ENCODE measurements around the gene IL17RC.

Gene IL17RC

GRCh38 chr3:9942934-9943690 is 26.2 kb downstream of the IL17RC start:
- TF ChIP-seq, protein P1, sequence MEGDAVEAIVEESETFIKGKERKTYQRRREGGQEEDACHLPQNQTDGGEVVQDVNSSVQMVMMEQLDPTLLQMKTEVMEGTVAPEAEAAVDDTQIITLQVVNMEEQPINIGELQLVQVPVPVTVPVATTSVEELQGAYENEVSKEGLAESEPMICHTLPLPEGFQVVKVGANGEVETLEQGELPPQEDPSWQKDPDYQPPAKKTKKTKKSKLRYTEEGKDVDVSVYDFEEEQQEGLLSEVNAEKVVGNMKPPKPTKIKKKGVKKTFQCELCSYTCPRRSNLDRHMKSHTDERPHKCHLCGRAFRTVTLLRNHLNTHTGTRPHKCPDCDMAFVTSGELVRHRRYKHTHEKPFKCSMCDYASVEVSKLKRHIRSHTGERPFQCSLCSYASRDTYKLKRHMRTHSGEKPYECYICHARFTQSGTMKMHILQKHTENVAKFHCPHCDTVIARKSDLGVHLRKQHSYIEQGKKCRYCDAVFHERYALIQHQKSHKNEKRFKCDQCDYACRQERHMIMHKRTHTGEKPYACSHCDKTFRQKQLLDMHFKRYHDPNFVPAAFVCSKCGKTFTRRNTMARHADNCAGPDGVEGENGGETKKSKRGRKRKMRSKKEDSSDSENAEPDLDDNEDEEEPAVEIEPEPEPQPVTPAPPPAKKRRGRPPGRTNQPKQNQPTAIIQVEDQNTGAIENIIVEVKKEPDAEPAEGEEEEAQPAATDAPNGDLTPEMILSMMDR (IDR thresholded peaks at IDR 0.05; ENCODE audit: control extremely low read depth, extremely low read depth, low read depth, missing control alignments), result no peak
- DNase-seq (ENCODE audit: extremely low spot score), result no peak
- CTCF ChIA-PET, result interaction anchor here (0.6 to 1.8 kb wide), 3 partner anchors 9 to 10 kb away, joined by 3 to 7 read pairs (median 6); partner anchors contain the start of gene CRELD1
- POLR2A ChIA-PET, result interaction anchor here (0.5 to 2.0 kb wide), 2 partner anchors 10 to 73 kb away, joined by 5 to 10 read pairs; partner anchors contain the start of gene CRELD1

DNA sequence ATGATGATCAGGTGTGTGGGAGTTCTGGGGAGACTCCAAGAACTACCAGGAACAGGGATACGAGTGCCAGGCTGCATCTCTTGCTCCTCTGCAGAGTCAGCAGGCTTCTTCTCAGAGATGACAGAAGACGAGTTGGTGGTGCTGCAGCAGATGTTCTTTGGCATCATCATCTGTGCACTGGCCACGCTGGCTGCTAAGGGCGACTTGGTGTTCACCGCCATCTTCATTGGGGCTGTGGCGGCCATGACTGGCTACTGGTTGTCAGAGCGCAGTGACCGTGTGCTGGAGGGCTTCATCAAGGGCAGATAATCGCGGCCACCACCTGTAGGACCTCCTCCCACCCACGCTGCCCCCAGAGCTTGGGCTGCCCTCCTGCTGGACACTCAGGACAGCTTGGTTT is 27.4 kb downstream of the IL17RC start:
- CTCF ChIA-PET, result interaction anchor here (1.1 to 1.8 kb wide), 3 partner anchors 9 to 15 kb away, joined by 3 to 7 read pairs (median 3); partner anchors contain the start of gene CRELD1
- TF ChIP-seq, protein P1 (IDR thresholded peaks at IDR 0.05; ENCODE audit: control extremely low read depth, extremely low read depth, low read depth, missing control alignments), result no peak
- DNase-seq (ENCODE audit: extremely low spot score), result no peak
- POLR2A ChIA-PET, result interaction anchor here (0.6 kb wide), 1 partner anchor 32 kb away, joined by 4 read pairs; no protein-coding TSS in a partner anchor

DNA sequence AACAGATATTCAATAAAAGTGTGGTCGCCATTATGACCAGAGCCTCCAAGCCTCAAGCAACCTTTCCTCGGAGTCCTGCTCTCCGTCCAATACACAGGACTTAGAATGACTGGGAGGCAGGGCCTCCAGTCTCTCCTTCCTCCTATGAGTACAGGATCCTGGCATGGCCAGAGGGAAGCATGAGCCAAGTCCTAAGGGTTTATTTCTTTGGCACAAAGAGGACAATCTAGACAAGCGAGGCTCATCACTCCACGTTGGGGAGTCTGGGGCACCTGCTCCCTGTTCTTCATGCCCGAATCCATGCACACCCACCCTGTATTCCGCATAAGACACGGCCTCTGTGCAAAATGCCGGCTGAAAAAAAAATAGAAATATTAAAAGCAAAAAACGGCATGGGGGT is 28.5 kb downstream of the IL17RC start:
- TF ChIP-seq, protein P1 (IDR thresholded peaks at IDR 0.05; ENCODE audit: control extremely low read depth, extremely low read depth, low read depth, missing control alignments), result no peak
- CTCF ChIA-PET, result interaction anchor here (1.1 to 2.7 kb wide), 2 partner anchors 10 to 12 kb away, joined by 3 to 22 read pairs; partner anchors contain the start of gene CRELD1
- POLR2A ChIA-PET, result no interaction called here
- no peak for DNase-seq (ENCODE audit: extremely low spot score)

DNA sequence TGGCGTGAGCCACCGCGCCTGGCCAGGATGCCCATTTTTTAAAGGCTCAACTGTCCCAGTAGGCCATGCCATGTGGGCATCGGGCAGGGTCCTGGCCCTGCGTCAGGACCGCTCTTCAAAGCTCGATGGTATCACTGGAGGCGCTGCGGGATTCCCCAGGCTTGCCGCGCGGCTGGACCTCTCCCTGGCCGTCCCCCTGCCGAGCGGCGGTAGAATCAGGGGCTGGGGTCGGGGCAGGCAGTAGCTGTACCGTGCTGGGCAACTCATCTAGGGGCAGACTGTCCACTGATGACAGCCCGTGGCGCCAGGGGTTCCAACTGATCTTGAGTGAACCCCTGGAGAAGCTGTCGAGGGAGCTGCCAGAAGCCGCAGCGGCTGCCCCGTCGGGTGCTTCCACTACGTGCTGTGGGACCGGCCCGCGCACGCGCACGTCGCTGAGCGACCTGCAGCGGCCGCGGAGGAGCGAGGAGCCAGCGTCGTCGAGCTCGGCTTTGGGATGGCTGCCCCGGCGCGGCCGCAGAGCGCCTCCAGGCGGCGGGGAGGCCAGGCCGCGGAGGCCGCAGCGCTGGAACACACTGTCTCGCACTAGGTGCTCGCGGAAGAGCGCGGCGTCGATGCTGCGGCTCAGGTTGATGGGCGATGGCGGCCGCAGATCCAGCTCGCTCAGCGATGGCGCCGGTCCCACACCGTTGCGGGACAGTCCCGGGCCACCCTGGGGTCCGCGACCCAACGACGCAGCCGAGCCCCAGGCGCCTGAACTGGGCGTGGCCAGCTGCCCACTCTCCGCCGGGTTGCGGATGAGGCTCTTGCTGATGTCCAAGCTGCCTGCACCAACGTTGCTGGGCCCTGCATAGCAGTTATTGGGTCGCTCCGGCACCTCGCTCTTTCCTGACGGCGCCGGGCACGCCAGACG is 29.5 kb downstream of the IL17RC start:
- ChIA-PET POLR2A (interaction anchor here (0.5 to 0.7 kb wide), 2 partner anchors 8 to 11 kb away, joined by 3 to 10 read pairs; no protein-coding TSS in a partner anchor), CTCF (interaction anchor here (2.7 kb wide), 1 partner anchor 13 kb away, joined by 22 read pairs; the partner anchor contains the start of gene CRELD1)
- peak; percentile 67 for DNase-seq (ENCODE audit: extremely low spot score)
- TF ChIP-seq, protein P1 (IDR thresholded peaks at IDR 0.05; ENCODE audit: control extremely low read depth, extremely low read depth, low read depth, missing control alignments), result no peak

DNA sequence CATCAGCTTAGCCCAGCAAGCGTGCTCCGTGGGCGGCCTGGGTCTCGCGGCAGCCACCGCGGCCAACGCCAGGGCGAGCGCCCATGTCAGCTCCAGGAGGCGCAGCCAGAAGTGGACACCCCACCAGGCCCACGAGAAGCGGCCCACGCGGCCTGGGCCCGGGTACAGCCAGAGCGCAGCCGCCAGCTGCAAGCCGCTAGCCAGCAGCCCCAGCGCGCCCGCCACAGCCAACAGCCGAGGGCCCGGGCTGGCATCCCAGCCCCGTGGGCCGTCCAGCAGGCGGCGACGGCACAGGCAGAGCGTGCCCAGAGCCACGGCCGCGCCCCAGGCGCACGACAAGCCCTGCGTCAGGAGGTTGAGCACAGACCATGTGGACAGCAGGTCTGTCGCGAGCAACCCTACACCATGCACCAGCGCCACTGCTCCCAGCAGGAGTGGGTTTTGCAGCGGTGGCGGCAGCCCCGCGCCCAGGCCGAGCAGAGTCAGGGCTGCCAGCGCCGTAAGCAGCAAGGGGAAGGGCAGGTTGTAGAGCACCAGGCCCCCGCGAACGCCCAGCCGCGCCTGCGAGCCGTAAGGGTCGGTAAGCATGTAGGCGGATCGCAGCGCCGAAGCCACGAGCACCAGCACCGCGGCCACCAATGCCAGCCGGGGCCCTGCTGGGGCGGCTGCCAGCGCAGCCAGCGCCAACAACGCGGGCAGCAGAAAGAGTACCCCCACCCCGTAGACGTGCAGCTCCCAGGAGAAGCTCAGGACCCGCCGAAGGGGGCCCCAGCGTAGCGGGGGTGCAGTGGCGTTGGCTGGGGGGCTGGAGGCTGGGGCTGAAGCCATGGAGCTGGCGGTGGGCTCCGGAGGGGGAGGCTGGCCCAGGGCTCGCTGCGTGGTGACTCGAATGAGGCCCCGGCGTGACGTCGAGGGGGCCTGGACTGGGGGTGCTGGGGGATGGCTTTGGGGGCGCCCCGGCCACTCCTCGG is 30.4 kb downstream of the IL17RC start:
- POLR2A ChIA-PET, result no interaction called here
- CTCF ChIA-PET, result interaction anchor here (2.7 kb wide), 1 partner anchor 14 kb away, joined by 22 read pairs; the partner anchor contains the start of gene CRELD1
- DNase-seq (ENCODE audit: extremely low spot score), result no peak
- TF ChIP-seq, protein P1 (IDR thresholded peaks at IDR 0.05; ENCODE audit: control extremely low read depth, extremely low read depth, low read depth, missing control alignments), result no peak
